Activated gamma-delta T cell (primary cell): ENCODE measurements around the gene SOAT1.

ENCODE experiments used
- DNase-seq: peaks from one replicate; lab custom pipeline; 2025; lab: John Stamatoyannopoulos, UW

The SOAT1 gene

GRCh38 chr1:179305450-179305849, 11.9 kb downstream of the SOAT1 start:
- DNase-seq = no peak

GRCh38 chr1:179310291-179310690, 16.7 kb downstream of the SOAT1 start:
- DNase-seq = no peak

- DNase-seq = no peak
Observed at GRCh38 chr1:179310721-179311120, 17.1 kb downstream of the SOAT1 start.

GRCh38 chr1:179311149-179311700, 17.6 kb downstream of the SOAT1 start:
- DNase-seq = no peak

GRCh38 chr1:179313004-179313403, 19.4 kb downstream of the SOAT1 start:
- no peak for DNase-seq

- DNase-seq = no peak
Observed at GRCh38 chr1:179314928-179315327, 21.3 kb downstream of the SOAT1 start.

GRCh38 chr1:179318491-179318890, 24.9 kb downstream of the SOAT1 start:
- DNase-seq = no peak

- DNase-seq = no peak
Observed at GRCh38 chr1:179321533-179322216, 28.1 kb downstream of the SOAT1 start.

GRCh38 chr1:179322557-179322956, 29.0 kb downstream of the SOAT1 start:
- DNase-seq = no peak

GRCh38 chr1:179323436-179323835, 29.8 kb downstream of the SOAT1 start:
- DNase-seq = no peak

GRCh38 chr1:179325836-179326235, 32.2 kb downstream of the SOAT1 start:
- DNase-seq = no peak

- DNase-seq = no peak
Observed at GRCh38 chr1:179326746-179327145, 33.1 kb downstream of the SOAT1 start.

- no peak for DNase-seq
Observed at GRCh38 chr1:179327196-179327595, 33.6 kb downstream of the SOAT1 start.

- no peak for DNase-seq
Observed at GRCh38 chr1:179327679-179328078, 34.1 kb downstream of the SOAT1 start.

GRCh38 chr1:179329862-179330261, 36.3 kb downstream of the SOAT1 start:
- DNase-seq = no peak

GRCh38 chr1:179334440-179334839, 40.8 kb downstream of the SOAT1 start:
- DNase-seq = no peak

- no peak for DNase-seq
Observed at GRCh38 chr1:179337288-179337687, 43.7 kb downstream of the SOAT1 start.

- no peak for DNase-seq
Observed at GRCh38 chr1:179337942-179338560, 44.5 kb downstream of the SOAT1 start.

GRCh38 chr1:179340918-179341317, 47.3 kb downstream of the SOAT1 start:
- no peak for DNase-seq

- no peak for DNase-seq
Observed at GRCh38 chr1:179341943-179342547, 48.4 kb downstream of the SOAT1 start.

- no peak for DNase-seq
Observed at GRCh38 chr1:179342740-179343404, 49.3 kb downstream of the SOAT1 start.

- DNase-seq = no peak
Observed at GRCh38 chr1:179351281-179351680, 57.7 kb downstream of the SOAT1 start.

GRCh38 chr1:179352236-179352635, 58.6 kb downstream of the SOAT1 start:
- DNase-seq = no peak
